GM13976 (cell line): ENCODE measurements around the gene PRKAR1B.
A peak's percentile ranks its signal among the peaks of the same experiment; 100 is the strongest.

Source experiments
- DNase-seq: peaks from one replicate; pipeline ENCODE4 v3.0.0; 2012; ENCODE audit warnings: low spot score
- CTCF ChIP-seq: IDR thresholded peaks from 2 replicates; pipeline ENCODE4 v1.5.1; 2012; ENCODE audit warnings: borderline replicate concordance, mild to moderate bottlenecking; ENCODE audit not compliant: insufficient read depth; ENCODE audit errors: extremely low read depth, missing control alignments, control extremely low read depth
- in situ Hi-C: fragments of 300-500 bp; cut with MboI; formaldehyde crosslinking; loops from one replicate; pipeline ENCODE4 v1.12.0; 2022; ENCODE audit warnings: low sequenced_read_pairs, mixed read lengths, inconsistent platforms; ENCODE audit not compliant: unreplicated experiment

PRKAR1B gene

GRCh38 chr7:587767-588166 lies 139.3 kb downstream of the PRKAR1B start:
- in situ Hi-C loops = no loop called here
- no peak for TF ChIP-seq CTCF
- DNase-seq = no peak

GRCh38 chr7:586494-586893 lies 140.6 kb downstream of the PRKAR1B start:
- no peak for TF ChIP-seq CTCF
- DNase-seq = no peak
- in situ Hi-C loops = no loop called here

GRCh38 chr7:585873-586272 lies 141.2 kb downstream of the PRKAR1B start:
- no peak for TF ChIP-seq CTCF
- in situ Hi-C loops = no loop called here
- DNase-seq = no peak

GRCh38 chr7:585229-585711 lies 141.8 kb downstream of the PRKAR1B start:
- TF ChIP-seq CTCF = no peak
- DNase-seq = peak; percentile 80
- in situ Hi-C loops = no loop called here

- in situ Hi-C loops = no loop called here
- TF ChIP-seq CTCF = no peak
- no peak for DNase-seq
Measured at GRCh38 chr7:584820-585219, 142.3 kb downstream of the PRKAR1B start.

GRCh38 chr7:584122-584465 lies 143.0 kb downstream of the PRKAR1B start:
- no peak for TF ChIP-seq CTCF
- in situ Hi-C loops = no loop called here
- no peak for DNase-seq
